ENCODE data around the gene OR52B2. TPM values are rescaled to one million over a fixed set of nuclear protein-coding genes. Genes with fewer than 3 reads are reported as not detected.

OR52B2 gene
- total RNA-seq, 1 experiment from 2014 or later: not detected

GRCh38 chr11:6132431-6132830 is 37.7 kb downstream of the OR52B2 start:
- no peak for ATAC-seq
- POLR2A ChIA-PET: no interaction called here

GRCh38 chr11:6129635-6130034 is 40.5 kb downstream of the OR52B2 start:
- in situ Hi-C loops (cut with HindIII; ENCODE audit: low pct_unique_long_range_greater_than_20kb, low sequenced_read_pairs) (no loop called here), intact Hi-C loops (cut with micrococcal nuclease; ENCODE audit: unreplicated experiment) (no loop called here)
- no TSS peak for BruUV-seq (replicated peaks)
- no peaks in the 10 kb centered on the region for H3K4me1 ChIP-seq (ENCODE audit: control insufficient read depth, insufficient read depth, low read length)
- TF ChIP-seq, protein P1, sequence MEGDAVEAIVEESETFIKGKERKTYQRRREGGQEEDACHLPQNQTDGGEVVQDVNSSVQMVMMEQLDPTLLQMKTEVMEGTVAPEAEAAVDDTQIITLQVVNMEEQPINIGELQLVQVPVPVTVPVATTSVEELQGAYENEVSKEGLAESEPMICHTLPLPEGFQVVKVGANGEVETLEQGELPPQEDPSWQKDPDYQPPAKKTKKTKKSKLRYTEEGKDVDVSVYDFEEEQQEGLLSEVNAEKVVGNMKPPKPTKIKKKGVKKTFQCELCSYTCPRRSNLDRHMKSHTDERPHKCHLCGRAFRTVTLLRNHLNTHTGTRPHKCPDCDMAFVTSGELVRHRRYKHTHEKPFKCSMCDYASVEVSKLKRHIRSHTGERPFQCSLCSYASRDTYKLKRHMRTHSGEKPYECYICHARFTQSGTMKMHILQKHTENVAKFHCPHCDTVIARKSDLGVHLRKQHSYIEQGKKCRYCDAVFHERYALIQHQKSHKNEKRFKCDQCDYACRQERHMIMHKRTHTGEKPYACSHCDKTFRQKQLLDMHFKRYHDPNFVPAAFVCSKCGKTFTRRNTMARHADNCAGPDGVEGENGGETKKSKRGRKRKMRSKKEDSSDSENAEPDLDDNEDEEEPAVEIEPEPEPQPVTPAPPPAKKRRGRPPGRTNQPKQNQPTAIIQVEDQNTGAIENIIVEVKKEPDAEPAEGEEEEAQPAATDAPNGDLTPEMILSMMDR (IDR thresholded peaks at IDR 0.05): no peak
- TF ChIP-seq POLR2AphosphoS5 (IDR thresholded peaks at IDR 0.05; ENCODE audit: low read depth, low read length): no peak
- TF ChIP-seq REST (IDR thresholded peaks at IDR 0.05; ENCODE audit: insufficient read depth in 1 of 2, low read depth in 2 of 2, low read length in 1 of 2): no peak
- no peak for TF ChIP-seq TCF7L2 (IDR thresholded peaks at IDR 0.05; ENCODE audit: low read depth, low read length)
- TF ChIP-seq SIN3A (IDR thresholded peaks at IDR 0.05; ENCODE audit: borderline replicate concordance, insufficient read depth, low read depth, low read length): no peak
- H3K9me3 ChIP-seq (ENCODE audit: control insufficient read depth, insufficient read depth, low read depth, low read length): no peaks in the 10 kb centered on the region
- no peak overlapping the region for H3K4me3 ChIP-seq (ENCODE audit: low read depth in 2 of 2, low read length in 2 of 2)
- ChIA-PET POLR2A (no interaction called here), CTCF (no interaction called here)
- peaks cover 4% of the 10 kb centered on the region; the same call in 1 of the 2 replicates for H3K27me3 ChIP-seq (ENCODE audit: control insufficient read depth, insufficient read depth, low read length)
- no peak overlapping the region for H3K27ac ChIP-seq (ENCODE audit: low read length)
- DNase-seq (ENCODE audit: low read depth, low spot score) (no peak), ATAC-seq (no peak)
- no peaks in the 10 kb centered on the region for H3K36me3 ChIP-seq (ENCODE audit: control insufficient read depth, insufficient read depth, low read length)

More at GRCh38 chr11:6132431-6132830, 37.7 kb downstream of the OR52B2 start:
- peaks cover 8% of the 10 kb centered on the region for H3K27me3 ChIP-seq (ENCODE audit: control insufficient read depth, insufficient read depth, low read length)
- no peak overlapping the region for H3K4me3 ChIP-seq (ENCODE audit: low read depth in 2 of 2, low read length in 2 of 2)
- no TSS peak for BruUV-seq (replicated peaks)
- in situ Hi-C loops (cut with HindIII; ENCODE audit: low pct_unique_long_range_greater_than_20kb, low sequenced_read_pairs) (no loop called here), intact Hi-C loops (cut with micrococcal nuclease; ENCODE audit: unreplicated experiment) (no loop called here)
- no peak for DNase-seq (ENCODE audit: low read depth, low spot score)
- no peak overlapping the region for H3K27ac ChIP-seq (ENCODE audit: low read length)
- H3K4me1 ChIP-seq (ENCODE audit: control insufficient read depth, insufficient read depth, low read length): no peaks in the 10 kb centered on the region
- H3K9me3 ChIP-seq (ENCODE audit: control insufficient read depth, insufficient read depth, low read depth, low read length): no peaks in the 10 kb centered on the region
- H3K36me3 ChIP-seq (ENCODE audit: control insufficient read depth, insufficient read depth, low read length): no peaks in the 10 kb centered on the region
- no peak for TF ChIP-seq REST (IDR thresholded peaks at IDR 0.05; ENCODE audit: insufficient read depth in 1 of 2, low read depth in 2 of 2, low read length in 1 of 2)
- TF ChIP-seq, protein P1 (IDR thresholded peaks at IDR 0.05): no peak
- no peak for TF ChIP-seq SIN3A (IDR thresholded peaks at IDR 0.05; ENCODE audit: borderline replicate concordance, insufficient read depth, low read depth, low read length)
- TF ChIP-seq POLR2AphosphoS5 (IDR thresholded peaks at IDR 0.05; ENCODE audit: low read depth, low read length): no peak
- TF ChIP-seq TCF7L2 (IDR thresholded peaks at IDR 0.05; ENCODE audit: low read depth, low read length): no peak
- CTCF ChIA-PET: no interaction called here

All from Panc1 (cell line).